Omental fat pad (tissue), 4 donors: ENCODE measurements around the gene ZNF136. TPM values are rescaled to one million over a fixed set of nuclear protein-coding genes. Genes with fewer than 3 reads are reported as not detected.

Source experiments
- ATAC-seq: fragments of 150-250 bp; one replicate; pipeline ENCODE4 v1.9.1; 2016; ENCODE audit warnings: mild to moderate bottlenecking, moderate library complexity; ENCODE audit not compliant: low FRiP score
- DNase-seq: peaks from one replicate; pipeline ENCODE4 v3.0.0-alpha.2; 2019; ENCODE audit warnings: low spot score
- total RNA-seq, 4 donors: library from RNA; depleted of rRNA; stranded (reverse); fragments of >200 nt; gene quantifications; one replicate each; pipeline ENCODE4 v1.1.0, GENCODE V29; 2016
- TF ChIP-seq, protein P1 (sequence below), 3 donors: fragments of 450-650 bp; IDR thresholded peaks; one replicate each; pipeline ENCODE4 v1.5.1; 2016 to 2017; ENCODE audit warnings: antibody characterized with exemption in 3 of 3, mild to moderate bottlenecking in 3 of 3, moderate library complexity in 2 of 3

Gene ZNF136
- 10 to 100 TPM in 1 of 4 donors, 1 to 10 TPM in 3; 4.8 to 10.4 (median 9.1) TPM for total RNA-seq

- TF ChIP-seq, protein P1, sequence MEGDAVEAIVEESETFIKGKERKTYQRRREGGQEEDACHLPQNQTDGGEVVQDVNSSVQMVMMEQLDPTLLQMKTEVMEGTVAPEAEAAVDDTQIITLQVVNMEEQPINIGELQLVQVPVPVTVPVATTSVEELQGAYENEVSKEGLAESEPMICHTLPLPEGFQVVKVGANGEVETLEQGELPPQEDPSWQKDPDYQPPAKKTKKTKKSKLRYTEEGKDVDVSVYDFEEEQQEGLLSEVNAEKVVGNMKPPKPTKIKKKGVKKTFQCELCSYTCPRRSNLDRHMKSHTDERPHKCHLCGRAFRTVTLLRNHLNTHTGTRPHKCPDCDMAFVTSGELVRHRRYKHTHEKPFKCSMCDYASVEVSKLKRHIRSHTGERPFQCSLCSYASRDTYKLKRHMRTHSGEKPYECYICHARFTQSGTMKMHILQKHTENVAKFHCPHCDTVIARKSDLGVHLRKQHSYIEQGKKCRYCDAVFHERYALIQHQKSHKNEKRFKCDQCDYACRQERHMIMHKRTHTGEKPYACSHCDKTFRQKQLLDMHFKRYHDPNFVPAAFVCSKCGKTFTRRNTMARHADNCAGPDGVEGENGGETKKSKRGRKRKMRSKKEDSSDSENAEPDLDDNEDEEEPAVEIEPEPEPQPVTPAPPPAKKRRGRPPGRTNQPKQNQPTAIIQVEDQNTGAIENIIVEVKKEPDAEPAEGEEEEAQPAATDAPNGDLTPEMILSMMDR (IDR thresholded peaks at IDR 0.05) = no peak
- peak; percentile 97 for ATAC-seq
- DNase-seq = peak; percentile 83
These were observed at the start of gene ZNF136 for GRCh38 chr19:12162882-12163806. TSS of gene ZNF136 (plus strand) at chr19:12163096. CDS start at chr19:12163204, 108 bp downstream.

GRCh38 chr19:12113121-12113520 is 49.8 kb upstream of the ZNF136 start:
- ATAC-seq (no peak), DNase-seq (no peak)
- TF ChIP-seq, protein P1 (IDR thresholded peaks at IDR 0.05) = no peak

GRCh38 chr19:12117201-12117970 is 45.5 kb upstream of the ZNF136 start:
- no peak for ATAC-seq
- TF ChIP-seq, protein P1 (IDR thresholded peaks at IDR 0.05) = no peak
- DNase-seq = no peak

GRCh38 chr19:12126707-12127106 is 36.2 kb upstream of the ZNF136 start:
- DNase-seq (no peak), ATAC-seq (no peak)
- TF ChIP-seq, protein P1 (IDR thresholded peaks at IDR 0.05) = no peak

- TF ChIP-seq, protein P1 (IDR thresholded peaks at IDR 0.05) = no peak
- DNase-seq (no peak), ATAC-seq (no peak)
These were observed 29.8 kb upstream of the ZNF136 start for GRCh38 chr19:12133069-12133468.

- ATAC-seq = no peak
- no peak for DNase-seq
- TF ChIP-seq, protein P1 (IDR thresholded peaks at IDR 0.05) = no peak
These were observed 25.5 kb upstream of the ZNF136 start for GRCh38 chr19:12137221-12137940.
